Gastrocnemius medialis (tissue), 4 donors: ENCODE results near the gene COL5A2. TPM values are rescaled to one million over a fixed set of nuclear protein-coding genes. Genes with fewer than 3 reads are reported as not detected.
A peak's percentile ranks its signal among the peaks of the same experiment; 100 is the strongest.

Experiments used
- ATAC-seq, 2 donors: fragments of 150-250 bp; one replicate each; pipeline ENCODE4 v1.9.1; 2016
- DNase-seq, 2 donors: peaks; one replicate each; pipeline ENCODE4 v3.0.0-alpha.2; 2019
- H3K27ac ChIP-seq, 4 donors: fragments of 200-600 bp; sonication (generic); 1 replicate in 1 of 4; 2 replicates in 3 of 4; pipeline ENCODE4 v1.5.1; 2016 to 2018; ENCODE audit warnings: mild to moderate bottlenecking in 2 of 4, moderate library complexity in 1 of 4
- H3K27me3 ChIP-seq, 3 donors: fragments of 200-600 bp; sonication (generic) in 2 of 3; 1 replicate in 1 of 3; 2 replicates in 2 of 3; pipeline versions ENCODE4 v1.5.1 to v1.6.0; 2016 to 2019; ENCODE audit warnings: mild to moderate bottlenecking in 1 of 3, moderate library complexity in 1 of 3
- H3K36me3 ChIP-seq, 2 donors: fragments of 200-600 bp; sonication (generic) in 1 of 2; one replicate each; pipeline ENCODE4 v1.5.1; 2017 to 2018
- H3K4me1 ChIP-seq, 2 donors: fragments of 200-600 bp; sonication (generic) in 1 of 2; one replicate each; pipeline ENCODE4 v1.5.1; 2016 to 2017; ENCODE audit warnings: mild to moderate bottlenecking in 2 of 2
- H3K4me3 ChIP-seq, 4 donors: fragments of 200-600 bp; sonication (generic) in 3 of 4; 1 replicate in 1 of 4; 2 replicates in 3 of 4; pipeline ENCODE4 v1.5.1; 2016 to 2019; ENCODE audit warnings: mild to moderate bottlenecking in 2 of 4
- H3K9me3 ChIP-seq, 3 donors: fragments of 200-600 bp; sonication (generic) in 2 of 3; 1 replicate in 1 of 3; 2 replicates in 2 of 3; pipeline ENCODE4 v1.5.1; 2016 to 2019
- CTCF ChIP-seq, 5 experiments: fragments of 450-650 bp in 3 of 5; fragments of 200-600 bp in 2 of 5; sonication (generic) in 2 of 5; IDR thresholded peaks in 4 of 5; conservative IDR thresholded peaks in 1 of 5; 1 replicate in 4 of 5; 2 replicates in 1 of 5; pipeline ENCODE4 v1.5.1; 2016 to 2019; ENCODE audit warnings: antibody characterized with exemption in 5 of 5, mild to moderate bottlenecking in 3 of 5, moderate library complexity in 3 of 5
- POLR2A ChIP-seq, 2 donors: fragments of 450-650 bp; IDR thresholded peaks; one replicate each; pipeline ENCODE4 v1.6.1; 2017; ENCODE audit warnings: antibody characterized with exemption in 2 of 2, mild to moderate bottlenecking in 2 of 2, moderate library complexity in 2 of 2
- in situ Hi-C, 4 donors: fragments of 200-750 bp; cut with MboI; loops; one replicate each; pipeline versions ENCODE4 v1.15.0 to v1.8.0; 2017; ENCODE audit warnings: low sequenced_read_pairs in 4 of 4
- intact Hi-C: fragments of 100-400 bp; cut with DNase I; formaldehyde crosslinking; loops from one replicate; pipeline ENCODE4 v1.15.1; 2023; ENCODE audit warnings: low total_unique reads
- total RNA-seq, 4 donors: library from RNA; depleted of rRNA; stranded (reverse); fragments of >200 nt; gene quantifications; one replicate each; pipeline versions ENCODE4 v1.1.0 to v1.2.3, GENCODE V29; 2016

The COL5A2 gene
- total RNA-seq, 4 donors from 2014 or later: 4.4 to 9.8 (median 6.2) TPM

GRCh38 chr2:189143925-189144324, 35.6 kb downstream of the COL5A2 start:
- no peak overlapping the region for H3K27ac ChIP-seq
- no peak for DNase-seq
- no peaks in the 10 kb centered on the region for H3K4me1 ChIP-seq
- H3K36me3 ChIP-seq: no peaks in the 10 kb centered on the region
- H3K4me3 ChIP-seq: no peak overlapping the region
- intact Hi-C loops: loop anchor here (1.0 to 5.0 kb wide), 2 partner anchors 144 to 268 kb away; no protein-coding TSS in a partner anchor
- in situ Hi-C loops: no loop called here
- ATAC-seq: no peak
- no peak for TF ChIP-seq CTCF (IDR thresholded peaks at IDR 0.05 in 4 of 5, conservative IDR thresholded peaks at IDR 0.05 in 1 of 5)
- TF ChIP-seq POLR2A (IDR thresholded peaks at IDR 0.05): no peak
- H3K27me3 ChIP-seq: no peaks in the 10 kb centered on the region
- H3K9me3 ChIP-seq: no peaks in the 10 kb centered on the region

- H3K4me3 ChIP-seq: no peak overlapping the region
- no peaks in the 10 kb centered on the region for H3K4me1 ChIP-seq
- TF ChIP-seq CTCF (IDR thresholded peaks at IDR 0.05 in 4 of 5, conservative IDR thresholded peaks at IDR 0.05 in 1 of 5): peak; percentile 29 to 60 (median 40)
- TF ChIP-seq POLR2A (IDR thresholded peaks at IDR 0.05): no peak
- no peak overlapping the region for H3K27ac ChIP-seq
- ATAC-seq (peak in 1 of 2 donors; percentile 51), DNase-seq (no peak)
- no peaks in the 10 kb centered on the region for H3K27me3 ChIP-seq
- intact Hi-C loops: loop anchor here (1.0 to 5.0 kb wide), 2 partner anchors 145 to 269 kb away; no protein-coding TSS in a partner anchor
- in situ Hi-C loops: no loop called here
- H3K36me3 ChIP-seq: no peaks in the 10 kb centered on the region
- H3K9me3 ChIP-seq: no peaks in the 10 kb centered on the region
Measured at GRCh38 chr2:189142893-189143759, 36.4 kb downstream of the COL5A2 start.

GRCh38 chr2:189138800-189139199, 40.8 kb downstream of the COL5A2 start:
- intact Hi-C loops: no loop called here
- Histone ChIP-seq H3K27ac (no peak overlapping the region), H3K27me3 (no peaks in the 10 kb centered on the region), H3K9me3 (no peaks in the 10 kb centered on the region), H3K4me3 (no peak overlapping the region), H3K36me3 (no peaks in the 10 kb centered on the region), H3K4me1 (no peaks in the 10 kb centered on the region)
- no peak for ATAC-seq
- TF ChIP-seq CTCF (IDR thresholded peaks at IDR 0.05 in 4 of 5, conservative IDR thresholded peaks at IDR 0.05 in 1 of 5) (no peak), POLR2A (IDR thresholded peaks at IDR 0.05) (no peak)
- no peak for DNase-seq
- in situ Hi-C loops: no loop called here

GRCh38 chr2:189137519-189137918, 42.0 kb downstream of the COL5A2 start:
- no peak overlapping the region for H3K27ac ChIP-seq
- H3K4me1 ChIP-seq: no peaks in the 10 kb centered on the region
- in situ Hi-C loops: no loop called here
- no peak for DNase-seq
- TF ChIP-seq CTCF (IDR thresholded peaks at IDR 0.05 in 4 of 5, conservative IDR thresholded peaks at IDR 0.05 in 1 of 5) (no peak), POLR2A (IDR thresholded peaks at IDR 0.05) (no peak)
- intact Hi-C loops: no loop called here
- no peaks in the 10 kb centered on the region for H3K36me3 ChIP-seq
- no peak for ATAC-seq
- H3K4me3 ChIP-seq: no peak overlapping the region
- H3K27me3 ChIP-seq: no peaks in the 10 kb centered on the region
- H3K9me3 ChIP-seq: no peaks in the 10 kb centered on the region
